NT2/D1 (cell line): ENCODE measurements around the gene SLC35A4.
"Not testable (repeated sequence)": the region's sequence is repeated elsewhere in the genome, so short reads cannot be mapped to it uniquely, and the experiment has no call there.

Experiments used
- DNase-seq: peaks from one replicate; pipeline ENCODE4 v3.0.0-alpha.2; 2011; ENCODE audit warnings: low read depth, low spot score
- H3K27me3 ChIP-seq: 2 replicates; pipeline ENCODE4 v1.6.0; 2011; ENCODE audit warnings: mild to moderate bottlenecking; ENCODE audit not compliant: insufficient read length, insufficient read depth
- H3K36me3 ChIP-seq: 2 replicates; pipeline ENCODE4 v1.6.1; 2011; ENCODE audit warnings: mild to moderate bottlenecking, low read length, mixed read lengths; ENCODE audit not compliant: insufficient read depth, insufficient read length
- H3K4me1 ChIP-seq: 2 replicates; pipeline ENCODE4 v1.5.1; 2011; ENCODE audit not compliant: insufficient read depth, insufficient read length
- H3K4me3 ChIP-seq: 2 replicates; pipeline ENCODE4 v1.5.1; 2011; ENCODE audit warnings: low read depth; ENCODE audit not compliant: insufficient read length
- H3K9ac ChIP-seq: 2 replicates; pipeline ENCODE4 v1.6.0; 2011; ENCODE audit warnings: low read depth; ENCODE audit not compliant: insufficient read length
- H3K9me3 ChIP-seq: 2 replicates; pipeline ENCODE4 v1.5.1; 2011; ENCODE audit warnings: mild to moderate bottlenecking, low read length; ENCODE audit not compliant: insufficient read depth
- SUZ12 ChIP-seq: IDR thresholded peaks from 2 replicates; pipeline ENCODE4 v1.6.1; 2011; ENCODE audit not compliant: insufficient read length, insufficient read depth; ENCODE audit errors: extremely low read depth
- YY1 ChIP-seq: IDR thresholded peaks from 2 replicates; pipeline ENCODE4 v1.6.1; 2011; ENCODE audit not compliant: insufficient read length, insufficient read depth
- ZNF274 ChIP-seq: IDR thresholded peaks from 2 replicates; pipeline ENCODE4 v1.6.1; 2011; ENCODE audit warnings: mild to moderate bottlenecking, low read depth, low read length

The SLC35A4 gene

DNA sequence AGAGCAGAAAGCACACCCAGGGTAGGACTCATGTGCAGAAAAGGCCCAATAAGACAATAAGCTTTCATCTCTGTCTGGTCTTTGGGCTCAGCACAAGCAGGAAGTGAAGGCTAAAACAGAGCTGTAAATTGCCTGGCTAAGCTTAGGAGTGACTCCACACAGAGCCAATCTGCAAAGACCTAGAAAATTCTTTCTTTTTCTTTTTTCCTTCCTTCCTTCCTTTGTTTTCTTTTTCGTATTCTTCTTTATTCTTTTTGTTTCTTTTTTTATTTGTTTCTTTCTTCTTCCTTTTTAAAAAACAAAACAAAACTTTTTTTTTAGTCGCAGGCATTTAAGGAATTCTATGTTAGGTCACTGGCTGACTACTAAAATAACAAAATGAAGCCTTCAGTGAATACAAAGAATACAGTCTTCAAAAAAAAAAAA lies 12.2 kb downstream of the SLC35A4 start:
- Histone ChIP-seq H3K27me3 (no peaks in the 10 kb centered on the region), H3K36me3 (no peaks in the 10 kb centered on the region), H3K4me3 (no peak overlapping the region), H3K9me3 (no peaks in the 10 kb centered on the region), H3K4me1 (peaks cover 2% of the 10 kb centered on the region), H3K9ac (no peak overlapping the region)
- TF ChIP-seq YY1 (no peak), ZNF274 (no peak), SUZ12 (no peak)
- no peak for DNase-seq

DNA sequence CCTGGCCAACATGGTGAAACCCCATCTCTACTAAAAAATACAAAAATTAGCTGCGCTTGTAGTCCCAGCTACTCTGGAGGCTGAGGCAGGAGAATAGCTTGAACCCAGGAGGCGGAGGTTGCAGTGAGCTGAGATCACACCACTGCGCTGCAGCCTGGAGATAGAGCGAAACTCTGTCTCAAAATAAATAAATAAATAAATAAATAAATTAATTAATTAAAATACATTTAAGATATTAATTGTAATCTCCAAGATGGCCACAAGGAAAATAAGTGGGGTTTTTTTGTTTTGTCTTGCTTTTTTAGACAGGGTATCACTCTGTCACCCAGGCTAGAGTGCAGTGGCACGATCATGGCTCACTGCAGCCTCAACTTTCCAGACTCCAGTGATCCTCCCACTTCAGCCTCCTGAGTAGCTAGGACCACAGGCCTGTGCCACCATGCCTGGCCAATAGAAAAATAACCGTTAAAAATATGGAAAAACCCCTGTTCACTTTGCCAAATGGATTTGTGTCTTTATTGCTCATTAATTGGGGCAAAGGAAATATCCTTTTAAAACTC lies 14.6 kb downstream of the SLC35A4 start:
- H3K27me3 ChIP-seq, H3K4me3 ChIP-seq, H3K4me1 ChIP-seq, H3K9me3 ChIP-seq, DNase-seq, H3K9ac ChIP-seq, H3K36me3 ChIP-seq: not testable (repeated sequence)

DNA sequence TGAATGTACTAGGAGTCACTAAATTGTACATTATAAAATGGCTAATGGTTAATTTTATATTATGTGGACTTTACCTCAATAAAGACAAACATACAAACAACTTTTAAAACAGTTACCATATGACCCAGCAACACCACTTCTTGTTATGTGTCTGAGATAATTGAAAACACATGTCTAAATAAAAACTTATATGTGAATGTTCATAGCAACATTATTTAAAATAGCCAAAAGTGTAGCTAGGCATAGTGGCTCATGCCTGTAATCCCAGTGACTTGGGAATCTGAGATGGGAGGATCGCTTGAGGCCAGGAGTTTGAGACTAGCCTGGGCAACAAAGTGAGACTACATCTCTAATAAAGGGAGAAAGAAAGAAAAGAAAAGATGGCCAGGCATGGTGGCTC lies 22.9 kb downstream of the SLC35A4 start:
- TF ChIP-seq ZNF274: no peak
- TF ChIP-seq YY1: no peak
- no peak for TF ChIP-seq SUZ12
- Histone ChIP-seq H3K4me1 (no peaks in the 10 kb centered on the region), H3K4me3 (no peak overlapping the region), H3K9me3 (0 out of 2 replicates have a peak, but pooled peaks cover 6% of the 10 kb centered on the region), H3K9ac (no peak overlapping the region), H3K36me3 (peaks cover 18% of the 10 kb centered on the region), H3K27me3 (no peaks in the 10 kb centered on the region)
- no peak for DNase-seq

DNA sequence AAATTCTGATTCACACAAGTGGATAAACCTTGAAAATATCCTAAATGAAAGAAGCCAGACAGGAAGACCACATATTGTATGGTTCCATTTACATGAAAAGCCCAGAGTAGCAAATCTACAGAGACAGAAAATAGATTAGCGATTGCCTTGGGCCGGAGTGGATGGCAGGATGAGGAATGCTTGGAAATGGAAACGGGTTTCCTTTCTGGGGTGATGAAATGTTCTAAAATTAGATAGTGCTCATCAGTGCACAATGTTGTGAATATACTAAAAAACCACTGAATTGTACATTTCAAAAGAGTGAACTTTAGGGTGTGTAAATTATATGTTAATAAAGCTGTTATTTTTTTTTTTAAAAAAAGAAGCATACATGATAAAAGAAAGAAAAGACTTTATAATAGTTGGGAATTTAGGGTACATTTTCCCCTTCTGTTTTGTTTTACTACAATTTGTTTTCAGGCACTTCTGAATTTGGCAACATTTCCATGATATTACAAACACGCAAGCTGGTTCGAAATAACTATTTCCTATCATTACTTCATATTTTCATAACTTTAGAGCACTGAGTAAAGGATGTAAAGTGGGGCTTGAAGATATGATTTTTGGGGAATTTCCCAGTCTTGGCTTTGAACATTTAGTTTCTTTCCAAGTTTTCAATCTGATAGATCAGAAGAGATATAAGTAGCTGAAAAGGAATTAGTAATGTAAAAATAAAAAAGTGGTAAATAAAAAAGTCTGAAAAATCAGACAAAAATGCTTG lies 23.9 kb downstream of the SLC35A4 start:
- Histone ChIP-seq H3K4me3 (no peak overlapping the region), H3K36me3 (peaks cover 18% of the 10 kb centered on the region), H3K4me1 (no peaks in the 10 kb centered on the region), H3K9me3 (0 out of 2 replicates have a peak, but pooled peaks cover 5% of the 10 kb centered on the region), H3K9ac (no peak overlapping the region), H3K27me3 (no peaks in the 10 kb centered on the region)
- TF ChIP-seq ZNF274: no peak
- TF ChIP-seq YY1: no peak
- no peak for TF ChIP-seq SUZ12
- no peak for DNase-seq

DNA sequence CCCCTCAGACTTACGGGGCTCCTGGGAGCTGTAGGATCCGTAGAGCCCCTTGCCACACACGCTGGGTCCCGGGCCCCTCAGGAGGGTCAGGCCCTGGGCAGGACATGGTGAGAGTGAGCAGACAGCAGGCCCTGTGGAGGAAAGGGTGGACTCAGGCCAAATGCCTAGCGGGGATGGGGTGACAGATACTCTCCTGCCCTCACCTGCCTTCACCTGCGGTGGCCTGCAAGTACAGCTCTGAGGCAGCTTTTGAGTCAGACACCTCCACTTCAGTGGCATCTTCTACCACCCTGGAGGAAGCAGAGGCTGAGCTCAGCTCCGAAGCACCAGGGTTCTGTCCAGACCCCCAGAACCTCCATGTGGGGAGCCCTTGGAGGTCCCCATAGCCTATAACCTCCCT lies 26.2 kb downstream of the SLC35A4 start:
- H3K9ac ChIP-seq: no peak overlapping the region
- H3K4me1 ChIP-seq: peaks cover 3% of the 10 kb centered on the region
- no peaks in the 10 kb centered on the region for H3K27me3 ChIP-seq
- no peak for DNase-seq
- no peaks in the 10 kb centered on the region for H3K9me3 ChIP-seq
- peaks cover 16% of the 10 kb centered on the region for H3K36me3 ChIP-seq
- no peak overlapping the region for H3K4me3 ChIP-seq
- TF ChIP-seq ZNF274: no peak
- TF ChIP-seq SUZ12: no peak
- TF ChIP-seq YY1: no peak

DNA sequence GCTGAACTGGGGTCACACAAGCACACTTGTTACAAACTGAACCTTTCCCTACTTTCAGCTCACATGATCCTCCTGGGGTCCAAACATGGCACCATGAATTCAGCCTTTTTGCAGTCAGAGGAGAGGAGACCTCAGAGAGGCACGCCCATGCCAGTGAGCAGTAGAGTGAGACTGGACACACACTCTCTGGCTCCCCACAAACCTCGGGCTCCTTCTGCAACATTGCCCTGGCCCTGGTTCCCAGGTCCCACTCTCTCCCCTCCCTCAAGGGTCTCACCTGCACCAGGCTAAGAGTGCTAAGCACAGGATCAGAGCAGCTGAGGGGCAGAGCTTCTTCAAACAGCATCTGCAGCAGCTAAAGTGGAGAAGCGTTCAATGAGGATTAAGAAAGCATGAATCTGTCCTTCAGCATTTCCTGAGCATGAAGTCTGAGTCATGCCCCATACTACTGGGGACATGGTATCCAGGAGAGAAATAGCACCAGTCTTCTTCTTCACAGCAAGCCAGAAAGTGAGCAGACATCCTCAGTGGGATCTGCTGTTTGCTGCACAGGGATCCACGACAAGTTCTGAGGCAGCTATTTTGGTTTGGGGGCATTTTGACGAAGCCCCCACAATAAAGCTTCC lies 27.2 kb downstream of the SLC35A4 start:
- H3K9me3 ChIP-seq: no peaks in the 10 kb centered on the region
- no peak for DNase-seq
- TF ChIP-seq YY1: no peak
- no peak for TF ChIP-seq SUZ12
- TF ChIP-seq ZNF274: no peak
- no peak overlapping the region for H3K9ac ChIP-seq
- no peaks in the 10 kb centered on the region for H3K27me3 ChIP-seq
- H3K36me3 ChIP-seq: peaks cover 12% of the 10 kb centered on the region
- peaks cover 3% of the 10 kb centered on the region for H3K4me1 ChIP-seq
- H3K4me3 ChIP-seq: no peak overlapping the region

DNA sequence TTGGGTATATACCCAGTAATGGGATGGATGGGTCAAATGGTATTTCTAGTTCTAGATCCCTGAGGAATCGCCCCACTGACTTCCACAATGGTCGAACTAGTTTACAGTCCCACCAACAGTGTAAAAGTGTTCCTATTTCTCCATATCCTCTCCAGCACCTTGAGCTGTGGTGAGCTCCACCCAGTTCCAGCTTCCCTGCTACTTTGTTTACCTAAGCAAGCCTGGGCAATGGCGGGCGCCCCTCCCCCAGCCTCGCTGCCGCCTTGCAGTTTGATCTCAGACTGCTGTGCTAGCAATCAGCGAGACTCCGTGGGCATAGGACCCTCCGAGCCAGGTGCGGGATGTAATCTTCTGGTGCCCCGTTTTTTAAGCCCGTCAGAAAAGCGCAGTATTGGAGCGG lies 28.4 kb downstream of the SLC35A4 start:
- H3K4me1 ChIP-seq, H3K9me3 ChIP-seq, H3K27me3 ChIP-seq: not testable (repeated sequence)
- DNase-seq: peak; percentile 3
- peak overlapping the region; percentile 30 for H3K4me3 ChIP-seq
- peak overlapping the region; percentile 64 for H3K9ac ChIP-seq
- peaks cover 12% of the 10 kb centered on the region for H3K36me3 ChIP-seq
